Transverse colon (tissue), 4 donors: Measurements from ENCODE around the gene MTF1.

ENCODE experiments used
- CTCF ChIP-seq, 5 experiments: fragments of 200-600 bp in 3 of 5; fragments of 450-650 bp in 2 of 5; sonication (generic) in 3 of 5; IDR thresholded peaks; 1 replicate in 2 of 5; 2 replicates in 3 of 5; pipeline ENCODE4 v1.5.1; 2016 to 2017; ENCODE audit warnings: antibody characterized with exemption in 5 of 5, inconsistent platforms in 3 of 5, mild to moderate bottlenecking in 2 of 5, moderate library complexity in 1 of 5
- POLR2AphosphoS5 ChIP-seq, 3 donors: sonication (generic); formaldehyde crosslinking; IDR thresholded peaks; one replicate each; pipeline ENCODE4 v1.6.1; 2016; ENCODE audit warnings: antibody characterized with exemption in 3 of 3

DNA sequence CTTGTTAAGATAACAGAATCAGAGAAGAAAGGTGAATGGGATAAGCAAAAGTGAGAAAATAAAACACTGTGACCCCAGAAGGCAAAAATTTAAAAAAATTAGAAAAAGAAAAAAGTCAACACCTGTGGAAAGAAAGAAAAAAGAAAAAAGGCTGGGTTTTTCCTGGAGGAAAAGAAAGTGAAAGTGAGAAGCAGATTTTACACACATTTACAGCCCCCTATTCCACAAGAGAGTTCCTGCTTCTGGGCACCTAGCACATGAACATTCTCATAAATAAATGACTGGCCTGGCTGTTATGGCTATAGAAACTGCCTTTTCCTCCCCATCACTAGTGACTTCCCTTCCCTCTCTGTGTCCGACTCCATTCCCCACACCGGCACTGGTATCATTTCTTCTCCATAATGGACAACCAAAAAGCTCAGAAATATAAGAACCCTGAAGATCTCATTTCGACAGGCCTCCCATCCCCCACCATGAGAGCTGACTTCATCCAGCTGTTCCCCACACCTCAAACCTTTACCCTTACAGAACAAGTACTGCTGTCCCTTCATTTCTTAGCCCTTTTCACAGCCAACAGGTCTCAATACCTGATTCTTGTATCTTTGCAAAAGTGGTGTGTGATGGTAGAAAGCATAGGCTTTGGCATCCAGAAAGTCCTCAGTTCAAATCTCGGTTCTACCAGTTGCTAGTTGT, 12.6 kb downstream of the MTF1 start:
- TF ChIP-seq CTCF (IDR thresholded peaks at IDR 0.05) (no peak), POLR2AphosphoS5 (IDR thresholded peaks at IDR 0.05) (no peak)
